ENCODE measurements around the gene TMEM255B.

DNA sequence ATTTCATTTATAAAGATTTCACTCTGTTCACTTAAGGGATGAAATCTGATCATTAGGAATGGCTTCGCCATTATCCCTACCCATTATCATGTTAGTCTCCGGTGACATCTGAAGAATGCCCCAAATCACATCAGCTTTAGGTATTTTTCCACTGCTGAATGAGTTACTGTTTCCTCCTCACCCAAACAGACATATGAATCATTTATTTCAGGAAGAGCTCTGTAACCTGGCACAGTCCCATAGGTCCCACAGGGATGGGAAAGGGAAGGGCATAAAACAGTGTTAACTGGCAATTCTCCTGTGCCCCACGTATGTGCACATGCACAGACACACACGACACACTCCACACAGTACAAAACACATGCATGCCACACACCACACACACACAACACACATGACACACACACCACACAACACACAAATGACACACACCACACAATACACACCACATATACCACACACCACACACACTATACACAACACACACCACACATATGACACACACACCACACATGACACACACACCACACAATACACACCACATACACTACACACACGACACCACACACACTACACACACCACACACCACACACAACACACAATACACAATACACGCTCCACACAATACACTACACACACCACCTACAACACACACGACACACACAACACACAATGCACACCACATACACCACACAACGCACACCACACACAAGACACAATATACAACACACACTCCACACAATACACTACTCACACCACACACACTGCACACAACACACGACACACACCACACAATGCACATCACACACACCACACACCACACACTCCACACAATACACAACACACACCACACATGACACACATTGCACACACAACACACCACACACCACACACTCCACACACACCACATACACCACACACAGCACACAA lies 15.4 kb downstream of the TMEM255B start:
- TF ChIP-seq, protein P1, sequence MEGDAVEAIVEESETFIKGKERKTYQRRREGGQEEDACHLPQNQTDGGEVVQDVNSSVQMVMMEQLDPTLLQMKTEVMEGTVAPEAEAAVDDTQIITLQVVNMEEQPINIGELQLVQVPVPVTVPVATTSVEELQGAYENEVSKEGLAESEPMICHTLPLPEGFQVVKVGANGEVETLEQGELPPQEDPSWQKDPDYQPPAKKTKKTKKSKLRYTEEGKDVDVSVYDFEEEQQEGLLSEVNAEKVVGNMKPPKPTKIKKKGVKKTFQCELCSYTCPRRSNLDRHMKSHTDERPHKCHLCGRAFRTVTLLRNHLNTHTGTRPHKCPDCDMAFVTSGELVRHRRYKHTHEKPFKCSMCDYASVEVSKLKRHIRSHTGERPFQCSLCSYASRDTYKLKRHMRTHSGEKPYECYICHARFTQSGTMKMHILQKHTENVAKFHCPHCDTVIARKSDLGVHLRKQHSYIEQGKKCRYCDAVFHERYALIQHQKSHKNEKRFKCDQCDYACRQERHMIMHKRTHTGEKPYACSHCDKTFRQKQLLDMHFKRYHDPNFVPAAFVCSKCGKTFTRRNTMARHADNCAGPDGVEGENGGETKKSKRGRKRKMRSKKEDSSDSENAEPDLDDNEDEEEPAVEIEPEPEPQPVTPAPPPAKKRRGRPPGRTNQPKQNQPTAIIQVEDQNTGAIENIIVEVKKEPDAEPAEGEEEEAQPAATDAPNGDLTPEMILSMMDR (IDR thresholded peaks at IDR 0.05), result peak in 1 of 3 donors; percentile 21
- TF ChIP-seq POLR2A (IDR thresholded peaks at IDR 0.05), result no peak
